ENCODE measurements around the gene APOA5. TPM values are rescaled to one million over a fixed set of nuclear protein-coding genes. Genes with fewer than 3 reads are reported as not detected.

Gene APOA5
- not detected in 2 replicates for total RNA-seq
- polyA plus RNA-seq: not detected in 2 replicates
- not detected in 2 replicates for polyA plus RNA-seq (2011; cell fraction: cytosol; rRNA removed)
- polyA plus RNA-seq (2011; cell fraction: nucleus; rRNA removed): not detected in 2 replicates
- polyA plus RNA-seq (2012): not detected in 2 replicates
- not detected in 2 replicates for polyA minus RNA-seq
- not detected for polyA minus RNA-seq (2011; cell fraction: cytosol; rRNA and poly(A)+ RNA removed)
- not detected in 2 replicates for polyA minus RNA-seq (2011; cell fraction: nucleus; rRNA and poly(A)+ RNA removed)
- Bru-seq, nascent RNA: not detected
- BruChase-seq, experiment 1, labeled RNA remaining after a 6-hour chase: not detected
- BruChase-seq, experiment 2, labeled RNA remaining after a 2-hour chase: not detected
- long read RNA-seq: 0 reads

DNA sequence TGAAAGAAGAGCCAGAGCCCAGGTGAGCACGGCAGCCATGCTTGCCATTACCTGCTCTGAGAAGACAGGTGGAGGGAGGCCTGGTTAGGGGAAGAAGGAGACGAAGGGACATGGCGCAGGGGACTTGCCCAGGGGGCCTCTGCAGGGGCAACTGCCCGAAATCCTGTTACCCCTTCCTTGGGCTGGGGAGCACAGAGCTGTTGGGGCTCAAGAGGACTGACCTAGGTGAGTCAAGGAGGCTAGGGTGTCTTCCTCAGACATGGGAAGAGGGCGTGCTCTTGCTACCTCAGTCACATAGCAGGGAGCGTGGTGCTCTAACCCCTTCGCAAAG is at the start of gene APOA5:
Gene APOA5, minus strand, starts transcription at position 67 of the 331 bp plus-strand sequence. Its CDS starts 19 bp downstream, at position 48.
- H3K4me3 ChIP-seq (replicated peaks in 1 of 3; ENCODE audit: insufficient read depth in 1 of 3, low read depth in 1 of 3, low read length in 3 of 3): no peak within 1 kb of the TSS
- no peaks in the 10 kb centered on the region for H3K27me3 ChIP-seq (ENCODE audit: control insufficient read depth in 2 of 2, insufficient read depth in 2 of 2, low read length in 2 of 2)
- dilution Hi-C loops (cut with MboI; ENCODE audit: extremely low pct_ligation_motif_present, low sequenced_read_pairs): no loop called here
- TF ChIP-seq CTCF (IDR thresholded peaks at IDR 0.05; ENCODE audit: extremely low read depth in 1 of 2, insufficient read depth in 1 of 2, low read depth in 1 of 2, low read length in 2 of 2) (no peak), GATA2 (IDR thresholded peaks at IDR 0.05; ENCODE audit: insufficient read depth, insufficient read length, low read depth, low read length) (no peak), EZH2 (IDR thresholded peaks at IDR 0.05; ENCODE audit: borderline replicate concordance, low read depth, low read length, severe bottlenecking) (no peak), POLR2AphosphoS5 (IDR thresholded peaks at IDR 0.05; ENCODE audit: insufficient read depth, low read depth, low read length) (no peak), POLR2A (IDR thresholded peaks at IDR 0.05; ENCODE audit: low read depth, low read length) (no peak), MYC (IDR thresholded peaks at IDR 0.05; ENCODE audit: low read depth, low read length) (no peak), JUN (IDR thresholded peaks at IDR 0.05; ENCODE audit: borderline replicate concordance, insufficient read depth, insufficient read length, low read depth) (no peak), FOS (IDR thresholded peaks at IDR 0.05; ENCODE audit: borderline replicate concordance, insufficient read depth, low read length) (no peak)
- TF ChIP-seq, protein P1, sequence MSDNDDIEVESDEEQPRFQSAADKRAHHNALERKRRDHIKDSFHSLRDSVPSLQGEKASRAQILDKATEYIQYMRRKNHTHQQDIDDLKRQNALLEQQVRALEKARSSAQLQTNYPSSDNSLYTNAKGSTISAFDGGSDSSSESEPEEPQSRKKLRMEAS (IDR thresholded peaks at IDR 0.05; ENCODE audit: insufficient read depth, insufficient read length): no peak
- FAIRE-seq: no peak
- H2AFZ ChIP-seq (ENCODE audit: low read depth, low read length): peak within 1 kb of the TSS; percentile 1
- peaks cover 11% of the 10 kb centered on the region for H3K4me1 ChIP-seq (ENCODE audit: control insufficient read depth, extremely low read depth, insufficient read depth, low read length)
- H3K9me1 ChIP-seq (replicated peaks; ENCODE audit: control insufficient read depth, extremely low read depth, insufficient read depth, low read length): no peaks in the 10 kb centered on the region
- no peak within 1 kb of the TSS for H3K4me2 ChIP-seq (ENCODE audit: insufficient read depth, low read length)
- intact Hi-C loops (cut with micrococcal nuclease): loop anchor here (1.0 to 5.0 kb wide), 6 partner anchors 45 to 435 kb away; partner anchors contain the start of gene SIK3
- no peak for DNase-seq (ENCODE audit: low read depth, low spot score)
- H3K9ac ChIP-seq (replicated peaks; ENCODE audit: extremely low read depth, insufficient read depth, low read length): no peak within 1 kb of the TSS
- CTCF ChIA-PET: interaction anchor here (0.6 to 6.2 kb wide), 62 partner anchors 9 to 587 kb away, joined by 3 to 272 read pairs (median 4); partner anchors contain the start of genes APOA1, APOA4, APOC3 and PAFAH1B2
- H3K79me2 ChIP-seq (ENCODE audit: control insufficient read depth, insufficient read depth, low read length): peaks cover 9% of the 10 kb centered on the region
- H3K9me3 ChIP-seq (replicated peaks; ENCODE audit: control insufficient read depth, insufficient read depth, low read length): no peaks in the 10 kb centered on the region
- H4K20me1 ChIP-seq (replicated peaks; ENCODE audit: control insufficient read depth, extremely low read depth, insufficient read depth, low read length): no peaks in the 10 kb centered on the region
- no peaks in the 10 kb centered on the region for H3K36me3 ChIP-seq (ENCODE audit: control insufficient read depth in 2 of 2, extremely low read depth in 1 of 2, insufficient read depth in 2 of 2, low read length in 2 of 2)
- BruUV-seq (replicated peaks): no TSS peak
- H3K27ac ChIP-seq (ENCODE audit: insufficient read depth, low read depth, low read length): no peak within 1 kb of the TSS
- POLR2A ChIA-PET: no interaction called here
